NCI-H1436 treated with DMSO at 0.1 percent for 48 hours (cell line): ENCODE data around the gene PLA2G6.
"Not testable (repeated sequence)": the region's sequence is repeated elsewhere in the genome, so short reads cannot be mapped to it uniquely, and the experiment has no call there.

Experiments used
- DNase-seq: peaks from one replicate; lab custom pipeline; 2025; lab: John Stamatoyannopoulos, UW

The PLA2G6 gene

DNA sequence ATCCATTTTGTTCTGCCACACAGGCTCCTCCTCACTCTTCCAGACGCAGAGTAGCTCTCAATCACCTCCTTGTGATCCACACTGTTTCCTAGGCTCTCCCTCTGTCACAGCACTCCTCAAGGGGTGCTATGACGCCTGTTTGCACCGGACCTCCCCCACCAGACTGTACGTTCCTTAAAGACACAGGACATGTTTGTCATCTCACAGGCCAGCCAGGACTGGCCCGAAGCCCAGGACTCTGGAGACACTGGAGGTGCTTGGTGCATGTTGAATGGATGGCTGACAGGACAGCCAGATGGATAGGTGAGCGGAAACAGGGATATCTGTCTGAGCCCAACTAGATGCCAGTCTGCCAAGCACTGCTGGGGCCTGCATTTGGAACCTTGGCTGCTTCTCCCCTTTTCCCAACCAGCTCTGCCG is 13.6 kb downstream of the PLA2G6 start:
- no peak for DNase-seq

DNA sequence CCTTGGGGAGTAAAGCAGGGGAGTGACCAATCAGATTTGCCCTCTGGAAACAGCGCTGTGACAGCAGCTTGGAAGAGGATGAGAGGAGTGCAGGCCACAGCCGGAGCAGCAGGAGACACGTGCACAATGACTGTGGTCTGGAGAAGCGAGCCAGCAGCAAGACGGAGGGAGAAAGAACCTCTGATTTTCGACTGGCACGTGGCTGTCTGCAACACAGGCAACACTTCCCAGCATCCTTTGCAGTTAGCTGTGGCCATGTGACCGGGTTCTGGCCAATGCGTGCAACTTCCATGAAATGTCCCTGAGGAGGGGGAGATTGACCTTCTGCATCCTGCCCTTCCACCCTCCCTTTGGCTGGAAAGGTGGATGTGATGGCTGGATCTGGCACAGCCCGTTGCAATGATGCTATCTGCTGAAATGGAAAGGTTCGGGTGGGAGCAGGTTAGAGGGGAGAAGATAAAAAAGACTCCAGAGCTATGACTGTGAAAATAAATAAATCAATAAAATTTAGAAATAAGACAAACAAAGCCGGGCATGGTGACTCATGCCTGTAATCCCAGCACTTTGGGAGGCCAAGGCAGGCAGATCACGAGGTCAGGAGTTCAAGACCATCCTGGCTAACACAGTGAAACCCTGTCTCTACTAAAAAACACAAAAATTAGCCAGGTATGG is 15.6 kb downstream of the PLA2G6 start:
- no peak for DNase-seq

DNA sequence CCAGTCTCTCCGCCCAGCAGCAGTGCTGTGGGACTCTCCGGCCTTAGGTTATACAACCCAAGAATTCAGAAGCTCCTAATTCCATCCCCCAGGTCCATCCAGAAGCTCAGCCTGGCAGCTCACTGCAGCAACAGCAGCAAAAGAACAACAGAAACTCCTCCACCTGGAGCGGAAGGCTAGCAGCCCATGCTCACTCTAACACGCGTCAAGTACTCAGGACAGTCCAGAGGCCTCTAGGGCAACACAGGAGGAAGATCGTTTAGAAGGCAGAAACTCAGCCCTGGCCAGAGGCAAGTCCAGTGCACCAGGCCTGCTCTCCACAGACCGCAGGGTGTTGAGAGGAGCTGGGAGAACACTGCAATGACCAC is 17.1 kb downstream of the PLA2G6 start:
- no peak for DNase-seq

DNA sequence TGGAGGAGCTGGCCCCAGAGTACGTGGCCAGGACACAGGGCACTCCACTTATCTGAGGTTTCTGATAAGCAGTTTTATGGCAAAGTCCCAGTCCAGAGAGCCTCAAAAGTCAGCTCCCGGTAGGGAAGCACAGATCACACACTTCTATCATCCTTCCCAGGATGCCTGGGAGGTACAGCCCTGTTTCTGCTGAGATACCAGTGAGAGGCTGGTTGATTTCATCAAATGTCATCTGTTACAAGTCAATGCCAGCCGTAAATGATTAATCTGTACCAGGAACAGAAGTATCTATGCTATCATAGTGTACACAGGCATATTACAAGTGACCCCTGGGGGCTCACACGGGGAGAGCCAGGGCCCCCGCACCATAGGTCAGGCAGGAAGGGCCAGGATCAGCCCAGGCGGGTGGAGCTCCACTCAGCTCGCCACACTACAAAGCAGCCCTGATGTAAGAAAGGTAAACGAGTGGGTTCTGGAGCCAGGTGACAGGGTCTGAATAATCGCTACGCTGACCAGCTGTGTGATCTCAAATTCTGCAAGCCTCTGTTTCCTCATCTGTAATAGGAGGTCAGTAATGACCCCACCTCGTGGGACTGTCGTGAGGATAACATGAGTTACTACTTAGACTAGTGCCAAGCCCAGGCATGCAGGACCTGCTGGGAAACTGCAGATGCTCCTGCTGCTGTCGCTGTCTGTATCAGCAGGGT is 17.6 kb downstream of the PLA2G6 start:
- DNase-seq: no peak

DNA sequence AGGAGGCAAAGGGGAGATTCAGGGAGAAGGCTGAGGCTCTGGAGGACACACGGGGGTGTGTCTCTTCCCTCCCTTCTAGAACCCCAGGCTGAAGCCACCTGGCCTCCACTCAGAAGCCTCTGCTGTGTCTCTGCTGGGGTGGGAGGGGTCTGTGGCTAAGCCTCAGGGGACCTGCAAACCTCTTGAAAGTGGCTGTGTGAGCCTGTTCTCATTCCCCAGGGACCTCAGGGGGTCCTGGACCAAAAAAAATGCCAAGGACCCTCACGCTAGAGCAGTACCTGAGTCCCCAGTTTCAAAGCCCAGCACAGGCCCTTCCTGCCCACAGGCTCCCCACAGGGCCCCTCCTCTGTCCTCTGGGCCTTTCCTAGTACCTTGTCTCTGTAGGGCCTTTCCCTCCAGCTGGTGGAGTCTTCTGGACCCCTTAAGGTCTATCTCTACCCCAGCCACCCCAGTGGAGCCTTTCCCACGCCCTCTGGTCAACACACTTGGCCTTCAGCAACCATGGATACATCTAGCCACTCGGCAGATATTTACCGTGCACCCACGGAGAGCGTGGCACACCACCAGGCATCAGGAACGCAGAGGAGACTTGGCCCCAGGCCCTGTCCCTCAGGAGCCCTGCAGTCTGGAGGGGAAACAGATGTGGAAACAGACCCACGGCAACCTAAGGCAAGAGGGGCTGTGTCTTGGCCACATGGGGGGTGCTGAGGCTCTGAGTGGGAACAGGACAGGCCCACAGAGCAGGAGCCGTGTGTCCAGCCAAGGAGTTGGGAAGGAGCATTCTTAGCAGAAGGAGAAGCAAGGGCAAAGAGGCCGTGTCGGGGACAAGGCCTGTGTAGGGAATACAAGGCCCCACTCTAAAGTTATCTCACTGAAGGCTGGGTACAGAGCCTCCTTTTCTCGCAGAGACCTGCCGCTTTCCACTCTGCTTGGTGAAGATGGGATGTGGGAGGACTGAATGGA is 18.5 kb downstream of the PLA2G6 start:
- no peak for DNase-seq

DNA sequence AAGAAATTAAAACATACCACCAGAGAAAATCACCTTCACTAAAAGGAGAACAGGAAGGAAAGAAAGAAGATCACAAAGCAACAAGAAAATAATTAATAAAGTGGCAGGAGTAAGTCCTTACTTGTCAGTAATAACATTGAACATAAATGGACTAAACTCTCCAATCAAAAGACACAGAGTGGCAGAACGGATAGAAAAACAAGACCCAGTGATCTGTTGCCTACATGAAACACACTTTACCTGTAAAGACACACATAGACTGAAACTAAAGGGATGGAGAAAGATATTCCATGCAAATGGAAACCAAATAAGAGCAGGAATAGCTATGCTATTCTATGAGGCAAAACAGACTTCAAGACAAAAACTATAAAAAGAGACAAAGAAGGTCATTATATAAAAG is 25.9 kb downstream of the PLA2G6 start:
- no peak for DNase-seq

DNA sequence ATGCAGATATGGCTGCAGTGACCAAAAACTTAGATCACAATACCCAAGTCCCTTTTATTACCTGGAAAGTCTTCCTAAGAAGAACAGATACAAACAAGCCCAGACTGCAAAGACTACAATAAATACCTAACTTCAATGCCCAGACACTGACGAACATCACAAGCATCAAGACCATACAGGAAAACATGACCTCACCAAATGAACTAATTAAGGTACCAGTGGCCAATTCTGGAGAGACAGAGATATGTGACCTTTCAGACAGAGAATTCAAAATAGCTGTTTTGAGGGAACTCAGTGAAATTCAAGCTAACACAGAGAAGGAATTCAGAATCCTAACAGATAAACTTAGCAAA is 27.1 kb downstream of the PLA2G6 start:
- DNase-seq: not testable (repeated sequence)

DNA sequence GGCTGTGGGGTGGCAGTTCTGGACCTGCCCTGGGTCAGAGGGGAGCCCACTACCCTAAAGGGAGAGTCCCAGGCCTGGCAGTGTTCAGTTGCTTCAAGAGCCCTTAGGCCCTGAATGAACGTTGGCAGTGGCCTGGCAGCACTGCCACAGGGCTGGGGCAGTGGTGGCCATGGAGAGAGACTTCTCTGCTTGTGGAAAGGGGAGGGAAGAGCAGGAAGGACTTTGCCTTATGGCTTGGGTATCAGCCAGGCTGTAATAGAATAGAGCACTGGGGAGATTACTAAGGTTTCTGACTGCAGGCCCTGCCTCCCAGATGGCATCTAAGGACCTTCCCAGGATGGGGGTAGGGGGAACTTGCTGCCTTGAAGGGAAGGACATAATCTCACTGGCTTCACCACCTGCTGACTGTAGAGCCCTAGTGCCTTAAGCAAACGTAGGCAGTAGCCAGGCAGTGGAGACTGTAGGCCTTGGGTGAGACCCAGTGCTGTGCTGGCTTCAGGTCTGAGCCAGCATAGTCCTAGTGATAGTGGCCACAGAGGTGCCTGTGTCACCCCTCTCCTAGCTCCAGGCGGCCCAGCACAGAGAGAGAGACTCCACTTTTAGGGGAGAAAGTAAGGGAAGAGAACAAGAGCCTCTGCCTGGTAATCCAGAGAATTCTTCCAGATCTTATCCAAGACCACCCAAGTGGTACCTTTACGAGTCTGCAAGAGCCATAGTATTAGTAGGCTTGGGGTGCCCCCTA is 27.6 kb downstream of the PLA2G6 start:
- DNase-seq: no peak

DNA sequence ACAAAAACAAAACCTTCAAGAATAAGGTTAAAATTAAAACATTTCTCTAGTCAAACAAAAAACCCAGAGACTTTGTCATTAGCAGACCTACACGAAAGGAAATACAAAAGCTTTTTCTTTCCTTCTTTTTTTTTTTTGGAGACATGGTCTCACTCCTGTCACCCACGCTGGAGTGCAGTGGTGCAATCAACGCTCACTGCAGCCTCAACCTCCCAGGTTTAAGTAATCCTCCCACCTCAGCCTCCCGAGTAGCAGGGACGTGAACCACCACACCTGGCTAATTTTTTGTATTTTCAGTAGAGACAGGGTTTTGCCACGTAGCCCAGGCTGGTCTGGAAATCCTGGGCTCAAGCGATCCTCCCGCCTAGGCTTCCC is 30.5 kb downstream of the PLA2G6 start:
- DNase-seq: no peak

DNA sequence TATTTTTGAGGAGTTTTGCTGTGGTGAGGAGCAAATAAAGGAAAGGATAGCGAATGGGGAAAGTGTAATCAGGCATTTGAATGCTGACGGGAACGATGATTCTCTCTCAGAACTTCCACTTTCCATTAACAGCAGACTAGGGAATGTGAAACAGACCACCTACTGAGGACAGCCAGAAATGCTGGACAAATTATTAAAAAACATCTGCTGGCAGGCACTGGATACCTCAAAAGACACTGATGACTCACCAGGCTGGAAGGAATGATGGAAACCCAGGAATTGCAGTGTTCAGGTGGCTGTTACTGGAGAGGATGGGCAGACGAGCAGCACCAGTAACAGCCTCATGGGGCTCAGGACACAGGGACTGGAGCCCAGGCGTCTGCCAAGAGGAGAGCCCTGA is 33.4 kb downstream of the PLA2G6 start:
- DNase-seq: no peak

DNA sequence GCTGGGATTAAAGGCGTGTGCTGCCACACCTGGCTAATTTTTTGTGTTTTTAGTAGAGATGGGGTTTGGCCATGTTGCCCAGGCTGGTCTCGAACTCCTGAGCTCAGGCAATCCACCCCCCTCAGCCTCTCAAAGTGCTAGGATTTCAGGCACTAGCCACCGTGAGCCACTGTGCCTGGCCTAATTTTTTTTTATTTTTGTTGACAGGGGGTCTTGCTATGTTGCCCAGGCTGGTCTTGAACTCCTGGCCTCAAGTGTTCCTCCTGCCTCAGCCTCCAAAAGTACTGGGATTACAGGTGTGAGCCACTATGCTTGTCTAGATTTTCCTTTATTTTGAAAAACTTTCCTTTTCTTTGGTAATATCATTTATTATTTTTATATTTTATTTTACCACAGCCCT is 35.5 kb downstream of the PLA2G6 start:
- DNase-seq: not testable (repeated sequence)

DNA sequence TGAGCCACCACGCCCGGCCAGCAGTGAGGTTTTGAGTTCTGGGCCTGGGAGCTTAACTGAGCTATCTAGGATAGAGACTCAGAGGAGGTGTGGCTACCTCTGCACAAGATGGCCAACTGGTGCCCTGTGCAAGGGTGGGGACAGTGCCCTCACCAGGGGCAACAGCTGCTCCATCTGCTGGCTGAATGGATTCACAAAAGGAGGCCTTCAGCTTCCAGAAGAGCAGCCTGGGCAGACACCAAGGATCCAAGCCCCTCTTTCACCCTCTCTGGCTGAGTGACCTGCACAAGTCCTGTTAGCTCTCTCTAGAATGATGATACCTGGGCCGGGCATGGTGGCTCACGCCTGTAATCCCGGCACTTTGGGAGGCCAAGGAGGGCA is 37.6 kb downstream of the PLA2G6 start:
- DNase-seq: no peak

DNA sequence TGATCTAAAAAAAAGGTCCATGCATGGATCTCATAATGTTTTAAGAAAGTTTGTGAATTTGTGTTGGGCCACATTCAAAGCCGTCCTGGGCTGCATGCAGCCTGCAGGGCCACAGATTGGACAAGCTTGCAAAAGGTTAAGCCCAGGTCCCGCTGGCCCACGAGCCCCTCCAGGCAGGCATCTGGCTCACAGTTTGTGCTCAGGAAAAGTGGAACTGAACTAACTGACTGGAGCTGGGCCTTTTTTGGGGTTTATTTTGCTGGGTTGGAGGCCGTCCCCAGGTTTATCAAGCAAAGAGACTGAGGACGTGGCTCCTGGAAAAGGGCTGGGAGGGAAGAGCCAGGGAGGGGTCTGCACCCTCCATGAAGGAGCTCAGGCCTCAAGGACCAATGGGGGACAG is 39.0 kb downstream of the PLA2G6 start:
- DNase-seq: no peak

DNA sequence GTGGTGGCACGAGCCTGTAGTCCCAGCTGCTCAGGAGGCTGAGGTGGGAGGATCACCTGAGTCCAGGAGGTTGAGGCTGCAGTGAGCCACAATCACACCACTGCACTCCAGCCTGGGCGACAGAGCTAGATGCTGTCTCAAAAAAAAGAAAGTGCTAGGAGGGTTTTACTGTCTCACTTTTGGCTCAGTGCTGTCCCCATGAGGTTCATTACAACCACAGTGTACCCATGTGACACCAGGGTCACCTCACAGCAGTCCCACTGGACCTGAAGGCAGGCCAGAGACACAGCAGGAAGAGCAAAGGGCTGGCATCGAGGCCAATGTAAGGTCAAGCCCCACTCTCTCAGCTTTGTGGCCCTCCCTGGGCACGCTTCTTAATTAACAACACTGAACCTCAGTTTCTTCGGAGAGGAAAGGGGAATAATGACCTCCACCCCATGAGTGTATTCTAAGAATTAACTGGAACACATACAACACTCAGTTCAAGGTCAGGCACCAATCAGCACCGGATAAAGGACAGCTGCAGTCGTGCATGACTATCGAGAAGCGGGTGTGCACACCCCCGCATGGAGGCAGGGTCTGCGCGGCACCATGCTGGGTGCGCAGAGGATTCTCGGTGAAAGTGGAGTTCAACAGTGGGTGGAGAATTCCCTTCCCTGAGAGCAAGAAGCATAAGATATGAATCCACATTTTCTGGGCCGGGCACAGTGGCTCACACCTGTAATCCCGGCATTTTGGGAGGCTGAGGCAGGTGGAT is 40.2 kb downstream of the PLA2G6 start:
- no peak for DNase-seq

DNA sequence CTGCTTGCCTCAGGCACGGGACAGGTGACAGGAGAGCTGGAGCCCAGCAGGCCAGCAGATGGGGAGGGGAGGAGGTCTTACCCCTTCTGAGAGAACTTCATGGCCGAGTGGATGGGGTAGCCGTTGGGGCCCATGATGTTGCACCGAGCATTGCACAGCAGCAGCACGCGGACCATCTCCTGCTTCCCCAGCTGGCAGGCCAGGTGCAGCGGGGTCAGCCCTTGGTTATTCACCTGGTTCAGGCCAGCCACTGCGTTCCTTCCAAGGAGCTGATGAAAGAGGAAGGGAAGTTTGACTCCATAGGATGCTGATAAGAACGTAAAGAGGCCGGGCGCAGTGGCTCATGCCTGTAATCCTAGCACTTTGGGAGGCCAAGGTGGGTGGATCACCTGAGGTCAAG is 41.7 kb downstream of the PLA2G6 start:
- no peak for DNase-seq

DNA sequence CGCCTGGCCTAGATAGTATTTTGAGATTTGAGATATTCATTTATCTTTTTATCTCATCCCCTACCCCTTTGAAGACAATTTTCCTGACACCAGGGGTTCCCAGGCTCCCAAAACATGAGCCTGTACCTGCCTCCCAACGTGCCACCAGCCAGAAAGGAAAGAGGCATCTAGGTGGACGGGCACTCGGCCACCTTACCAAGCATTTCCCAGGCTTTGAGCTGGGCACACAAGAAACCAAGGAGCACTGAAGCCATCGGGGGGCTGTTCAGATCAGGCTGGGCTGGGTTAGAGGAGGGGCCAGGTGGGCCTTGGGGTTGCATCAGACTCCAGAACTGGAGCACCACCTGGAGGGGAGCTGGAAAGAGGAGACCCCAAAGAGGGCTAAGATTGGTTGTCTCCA is 42.7 kb downstream of the PLA2G6 start:
- no peak for DNase-seq

DNA sequence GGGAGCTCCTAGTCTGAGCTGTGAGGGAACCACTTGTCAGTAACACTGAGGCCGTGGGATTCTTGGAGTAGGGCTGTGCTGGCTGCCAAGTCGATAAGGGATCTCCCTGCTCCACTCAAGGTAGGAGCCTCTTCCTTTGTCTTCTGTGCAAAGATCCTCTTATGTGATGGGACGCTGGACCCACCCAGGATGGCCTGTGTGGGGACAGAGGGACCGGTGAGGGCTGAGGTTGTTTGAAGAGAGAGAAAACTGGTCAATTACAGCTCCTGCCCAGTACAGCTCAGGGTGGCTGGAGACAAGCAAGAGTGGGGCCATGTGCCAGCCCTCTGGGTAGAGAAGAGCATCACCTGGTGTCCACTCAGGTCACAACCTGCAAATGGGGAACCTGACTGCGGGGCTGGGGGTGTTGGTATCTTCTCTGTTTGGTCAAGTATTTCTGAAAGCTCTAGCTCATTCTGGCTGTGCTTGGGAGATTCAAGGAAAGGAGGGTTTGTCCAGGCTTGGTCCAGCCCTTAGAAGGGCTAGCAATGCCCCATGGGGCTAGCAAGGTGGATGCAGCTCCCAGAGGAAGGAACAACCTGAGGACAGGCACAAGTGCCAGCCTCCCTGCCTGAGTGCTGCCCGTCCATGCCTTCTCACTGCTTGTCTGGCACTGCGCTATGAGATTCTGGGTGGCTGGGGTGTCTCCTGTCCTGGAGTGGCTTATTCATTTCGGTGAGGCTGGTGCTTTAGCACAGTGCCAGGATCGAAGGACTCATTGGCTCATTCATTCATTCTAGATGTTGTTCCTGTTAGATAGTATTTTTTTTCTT is 43.5 kb downstream of the PLA2G6 start:
- DNase-seq: no peak

DNA sequence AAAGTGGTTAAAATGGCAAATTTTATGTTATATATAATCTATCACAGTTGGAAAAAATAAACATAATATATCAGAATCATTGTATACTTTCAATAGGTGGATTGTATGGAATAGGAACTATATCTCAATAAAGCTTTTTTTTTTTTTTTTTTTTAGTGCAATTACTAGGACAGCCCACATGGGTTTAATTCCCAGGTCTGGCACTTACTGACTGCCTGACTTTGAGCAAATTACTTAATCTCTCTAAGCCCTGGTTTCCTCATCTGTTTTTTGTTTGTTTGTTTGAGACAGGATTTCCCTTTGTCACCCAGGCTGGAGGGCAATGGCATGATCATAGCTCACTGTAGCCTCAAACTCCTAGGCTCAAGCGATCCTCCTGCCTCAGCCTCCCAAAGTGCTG is 45.0 kb downstream of the PLA2G6 start:
- no peak for DNase-seq

DNA sequence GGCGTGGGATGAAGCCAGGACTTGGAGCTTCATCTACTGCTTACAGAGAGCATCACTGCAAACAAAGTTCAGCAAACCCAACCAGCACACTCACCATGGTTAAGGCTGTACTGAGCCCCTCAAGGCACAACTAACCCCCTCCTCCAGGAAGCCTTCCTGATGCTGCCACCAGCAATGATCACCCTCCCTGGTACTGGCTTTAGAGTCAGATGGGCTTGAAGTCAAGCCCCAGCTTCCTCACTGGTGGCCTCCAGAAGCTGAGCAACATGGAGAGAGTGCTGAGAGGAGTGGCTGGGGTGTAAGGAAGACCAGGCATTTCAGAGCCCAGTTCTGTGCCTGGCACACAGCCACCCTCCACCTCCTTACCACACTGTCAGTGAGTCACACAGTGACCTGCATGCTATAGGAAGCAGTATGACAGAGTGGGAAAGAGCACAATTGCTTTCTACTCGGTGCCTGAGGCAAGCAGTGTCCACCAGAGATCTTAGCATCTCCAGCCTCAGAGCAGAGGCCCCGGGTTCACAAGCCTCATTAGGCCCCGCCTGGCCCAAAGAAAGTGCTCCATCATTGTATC is 46.4 kb downstream of the PLA2G6 start:
- DNase-seq: no peak

DNA sequence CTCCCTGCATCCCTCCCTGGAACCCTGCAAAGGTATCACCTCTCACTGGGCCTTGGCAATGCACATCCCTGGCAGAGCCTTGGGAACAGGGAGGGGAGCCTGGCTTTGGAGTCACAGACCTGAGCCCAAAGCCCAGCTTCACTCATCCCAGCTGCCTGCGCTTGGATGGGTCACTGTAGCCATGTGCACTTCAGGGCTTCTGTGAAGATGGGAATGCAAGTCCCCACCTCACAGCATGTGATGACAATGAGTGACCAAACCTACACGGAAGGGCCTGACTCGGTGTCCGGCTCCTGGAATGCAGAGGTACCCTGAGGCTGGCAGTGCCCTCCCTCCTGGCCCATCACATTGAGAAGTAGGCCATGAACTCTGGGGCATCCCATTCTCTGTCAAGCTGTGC is 48.3 kb downstream of the PLA2G6 start:
- DNase-seq: no peak
